ENCODE results near the gene CHD2. TPM values are rescaled to one million over a fixed set of nuclear protein-coding genes. Genes with fewer than 3 reads are reported as not detected.

The CHD2 gene
- total and polyA plus RNA-seq, 2 experiments from 2014 or later, result 60.8 to 118 TPM

- no peak for DNase-seq (ENCODE audit: low read depth in 1 of 2, low spot score in 1 of 2)
- H3K36me3 ChIP-seq, result no peaks in the 10 kb centered on the region
- TF ChIP-seq CTCF (IDR thresholded peaks at IDR 0.05; ENCODE audit: low read depth, low read length), result no peak
- no peaks in the 10 kb centered on the region for H3K27me3 ChIP-seq
- peaks cover 42% of the 10 kb centered on the region for H3K4me1 ChIP-seq (ENCODE audit: low read depth)
- H3K9me3 ChIP-seq (ENCODE audit: low read depth), result no peaks in the 10 kb centered on the region
- peak overlapping the region; percentile 92 for H3K27ac ChIP-seq
- H3K4me3 ChIP-seq, result peak overlapping the region; percentile 52
Observed at GRCh38 chr15:92904722-92905571, 4.8 kb downstream of the CHD2 start.

- Histone ChIP-seq H3K27ac (peak overlapping the region; percentile 92), H3K36me3 (no peaks in the 10 kb centered on the region), H3K4me1 (ENCODE audit: low read depth) (peaks cover 49% of the 10 kb centered on the region), H3K4me3 (peak overlapping the region; percentile 52), H3K9me3 (ENCODE audit: low read depth) (no peaks in the 10 kb centered on the region), H3K27me3 (no peaks in the 10 kb centered on the region)
- no peak for TF ChIP-seq CTCF (IDR thresholded peaks at IDR 0.05; ENCODE audit: low read depth, low read length)
- no peak for DNase-seq (ENCODE audit: low read depth in 1 of 2, low spot score in 1 of 2)
Observed at GRCh38 chr15:92906020-92906419, 5.9 kb downstream of the CHD2 start.

- DNase-seq (ENCODE audit: low read depth in 1 of 2, low spot score in 1 of 2), result no peak
- H3K27ac ChIP-seq, result peak overlapping the region; percentile 92
- H3K4me3 ChIP-seq, result peak overlapping the region; percentile 52
- no peaks in the 10 kb centered on the region for H3K36me3 ChIP-seq
- H3K9me3 ChIP-seq (ENCODE audit: low read depth), result no peaks in the 10 kb centered on the region
- peaks cover 49% of the 10 kb centered on the region for H3K4me1 ChIP-seq (ENCODE audit: low read depth)
- no peaks in the 10 kb centered on the region for H3K27me3 ChIP-seq
- no peak for TF ChIP-seq CTCF (IDR thresholded peaks at IDR 0.05; ENCODE audit: low read depth, low read length)
Observed at GRCh38 chr15:92906563-92907081, 6.5 kb downstream of the CHD2 start.

- TF ChIP-seq CTCF (IDR thresholded peaks at IDR 0.05; ENCODE audit: low read depth, low read length), result no peak
- Histone ChIP-seq H3K4me3 (peak overlapping the region; percentile 4), H3K9me3 (ENCODE audit: low read depth) (no peaks in the 10 kb centered on the region), H3K4me1 (ENCODE audit: low read depth) (peaks cover 49% of the 10 kb centered on the region), H3K27ac (peak overlapping the region; percentile 92), H3K27me3 (no peaks in the 10 kb centered on the region), H3K36me3 (no peaks in the 10 kb centered on the region)
- DNase-seq (ENCODE audit: low read depth in 1 of 2, low spot score in 1 of 2), result no peak
Observed at GRCh38 chr15:92907229-92907628, 7.1 kb downstream of the CHD2 start.

GRCh38 chr15:92907896-92908712 is 8.0 kb downstream of the CHD2 start:
- H3K27me3 ChIP-seq, result no peaks in the 10 kb centered on the region
- TF ChIP-seq CTCF (IDR thresholded peaks at IDR 0.05; ENCODE audit: low read depth, low read length), result no peak
- peaks cover 49% of the 10 kb centered on the region for H3K4me1 ChIP-seq (ENCODE audit: low read depth)
- peak overlapping the region; percentile 4 for H3K4me3 ChIP-seq
- peak overlapping the region; percentile 92 for H3K27ac ChIP-seq
- H3K36me3 ChIP-seq, result no peaks in the 10 kb centered on the region
- no peaks in the 10 kb centered on the region for H3K9me3 ChIP-seq (ENCODE audit: low read depth)
- peak in 1 of 2 donors; percentile 88 for DNase-seq (ENCODE audit: low read depth in 1 of 2, low spot score in 1 of 2)
